H4 (cell line): ENCODE results near the gene SARS1. TPM values are rescaled to one million over a fixed set of nuclear protein-coding genes. Genes with fewer than 3 reads are reported as not detected.

Experiments used
- DNase-seq: peaks from one replicate; pipeline ENCODE4 v3.0.0-alpha.2; 2015; ENCODE audit warnings: low spot score
- total RNA-seq: library from RNA; depleted of rRNA; stranded (reverse); fragments of >200 nt; shearing (Covaris generic); gene quantifications from 2 replicates; pipeline ENCODE4 v1.2.3, GENCODE V29; 2014

The SARS1 gene
- total RNA-seq, 1 experiment from 2014 or later: 230 TPM

GRCh38 chr1:109225711-109226445 lies 12.2 kb downstream of the SARS1 start:
- no peak for DNase-seq

GRCh38 chr1:109228167-109228566 lies 14.4 kb downstream of the SARS1 start:
- DNase-seq: no peak

- no peak for DNase-seq
Observed at GRCh38 chr1:109229531-109230127, 15.9 kb downstream of the SARS1 start.

- DNase-seq: no peak
Observed at GRCh38 chr1:109231066-109231465, 17.3 kb downstream of the SARS1 start.

GRCh38 chr1:109235137-109235536 lies 21.4 kb downstream of the SARS1 start:
- DNase-seq: no peak

GRCh38 chr1:109237512-109237911 lies 23.8 kb downstream of the SARS1 start:
- no peak for DNase-seq

GRCh38 chr1:109238382-109238781 lies 24.7 kb downstream of the SARS1 start:
- DNase-seq: no peak

- no peak for DNase-seq
Observed at GRCh38 chr1:109239047-109239408, 25.3 kb downstream of the SARS1 start.

GRCh38 chr1:109239409-109240068 lies 25.8 kb downstream of the SARS1 start:
- DNase-seq: no peak

- no peak for DNase-seq
Observed at GRCh38 chr1:109240158-109241152, 26.7 kb downstream of the SARS1 start.

- no peak for DNase-seq
Observed at GRCh38 chr1:109241344-109241743, 27.6 kb downstream of the SARS1 start.

GRCh38 chr1:109241841-109242345 lies 28.2 kb downstream of the SARS1 start:
- DNase-seq: no peak

GRCh38 chr1:109242387-109242786 lies 28.7 kb downstream of the SARS1 start:
- no peak for DNase-seq

GRCh38 chr1:109243221-109243620 lies 29.5 kb downstream of the SARS1 start:
- no peak for DNase-seq

GRCh38 chr1:109243860-109244552 lies 30.3 kb downstream of the SARS1 start:
- DNase-seq: no peak

GRCh38 chr1:109246141-109246551 lies 32.4 kb downstream of the SARS1 start:
- no peak for DNase-seq

- DNase-seq: no peak
Observed at GRCh38 chr1:109247401-109248365, 34.0 kb downstream of the SARS1 start.

GRCh38 chr1:109248444-109248796 lies 34.7 kb downstream of the SARS1 start:
- DNase-seq: no peak

- no peak for DNase-seq
Observed at GRCh38 chr1:109248797-109249629, 35.3 kb downstream of the SARS1 start, which contains the start of gene CELSR2. Gene CELSR2 (plus strand): TSS chr1:109249539. CDS start chr1:109250080, 541 bp downstream.
